ENCODE measurements around the gene ZMYM4.
"Not testable (repeated sequence)": the region's sequence is repeated elsewhere in the genome, so short reads cannot be mapped to it uniquely, and the experiment has no call there.

Gene ZMYM4

DNA sequence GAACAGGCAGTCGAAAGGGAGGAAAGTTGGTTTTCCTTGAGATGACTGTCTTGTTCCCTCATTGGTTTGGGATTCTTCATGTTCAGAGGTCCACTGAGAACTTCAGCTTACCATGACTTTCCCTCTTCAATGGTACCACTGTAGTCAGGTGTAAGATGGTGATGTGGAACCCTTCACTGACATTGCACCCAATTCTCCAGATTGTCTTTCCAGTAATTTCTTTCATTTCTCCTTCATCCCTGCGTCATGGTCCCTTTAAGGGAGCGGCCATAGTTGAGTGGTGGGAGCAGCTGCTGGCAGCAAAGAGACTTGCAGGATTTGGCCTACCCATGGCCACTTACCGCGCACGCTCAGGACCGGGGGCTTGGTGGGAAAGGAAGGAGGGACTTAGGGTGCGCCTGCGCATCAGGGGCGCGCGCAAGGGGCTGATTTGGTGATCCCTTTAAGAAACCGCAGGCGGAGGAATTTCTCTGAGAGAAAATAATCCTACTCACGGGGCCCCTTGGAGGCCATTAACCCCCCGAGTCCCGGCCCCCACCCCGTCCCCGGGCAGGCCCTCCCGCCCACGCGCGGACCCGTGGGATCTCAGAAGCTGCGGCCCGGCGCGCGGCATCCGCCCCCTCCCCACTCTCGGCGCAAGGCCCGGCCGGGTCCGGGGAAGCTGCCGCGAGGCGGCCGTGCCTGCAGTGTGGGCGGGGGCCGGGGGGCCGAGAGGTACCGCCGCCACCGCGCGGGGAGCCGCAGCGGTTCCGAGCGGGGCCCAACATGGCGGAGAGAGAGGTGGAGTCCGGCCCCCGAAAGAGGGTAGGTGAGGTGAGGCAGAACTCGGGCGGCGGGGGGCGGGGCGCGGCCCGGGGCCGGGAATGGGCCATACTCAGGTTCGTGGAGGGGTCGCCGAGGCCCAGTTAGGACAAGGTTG, at the start of gene ZMYM4:
Gene ZMYM4 (plus strand): TSS at position 428 of the 919 bp plus-strand sequence. CDS start 338 bp downstream, at position 766.
- peak; percentile 97 for DNase-seq

DNA sequence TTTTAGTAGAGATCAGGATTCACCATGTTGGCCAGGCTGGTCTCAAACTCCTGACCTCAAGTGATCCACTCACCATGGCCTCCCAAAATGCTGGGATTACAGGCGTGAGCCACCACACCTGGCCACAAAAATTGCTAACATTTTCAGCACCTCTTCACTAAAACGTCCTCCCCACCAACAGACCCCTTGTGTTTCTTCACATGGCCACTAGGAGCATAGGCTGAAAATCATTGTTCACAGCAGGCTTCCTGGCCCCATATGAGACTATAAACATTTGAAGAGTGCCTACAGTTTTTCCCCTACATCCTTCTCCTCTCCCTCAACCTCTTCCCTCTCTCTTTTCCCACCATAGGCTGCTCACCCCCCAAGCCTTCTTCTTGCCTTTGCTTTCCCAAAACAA, 47.5 kb upstream of the ZMYM4 start:
- peak; percentile 10 for DNase-seq

DNA sequence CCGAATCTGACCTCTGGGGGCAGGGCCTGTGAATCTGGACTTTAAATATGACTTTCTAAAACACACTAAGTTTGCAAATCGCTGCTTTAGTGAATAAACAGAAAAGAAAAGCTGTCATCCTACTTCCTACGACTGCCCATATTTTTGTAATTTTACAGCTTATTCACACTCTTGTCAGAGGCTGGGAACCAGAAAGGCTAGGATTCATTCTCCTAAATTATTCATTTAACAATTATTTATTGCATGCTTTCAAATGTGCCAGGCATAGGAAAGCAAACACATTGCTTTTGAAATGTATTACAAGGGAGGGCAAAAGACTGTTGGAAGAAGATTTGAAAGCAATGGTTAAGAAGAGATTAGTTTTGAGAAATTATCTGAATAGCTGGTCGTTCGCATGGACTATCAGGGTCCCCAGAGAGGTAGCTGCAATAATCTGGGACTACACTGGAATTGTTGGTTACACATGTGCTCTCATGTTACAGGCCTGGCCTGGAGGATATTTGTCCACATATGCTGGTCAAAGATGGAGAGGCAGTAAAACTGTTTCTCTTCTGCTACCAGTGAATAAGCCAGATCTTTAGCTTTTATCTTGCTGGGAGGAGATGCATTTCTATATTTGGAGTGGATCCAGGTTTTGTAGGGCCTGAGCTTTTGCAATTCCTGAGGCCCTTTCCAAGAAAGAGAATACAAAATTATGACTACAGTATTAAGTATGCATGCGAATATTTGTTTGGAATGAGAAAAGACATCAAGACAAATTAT, 46.0 kb upstream of the ZMYM4 start:
- no peak for DNase-seq

DNA sequence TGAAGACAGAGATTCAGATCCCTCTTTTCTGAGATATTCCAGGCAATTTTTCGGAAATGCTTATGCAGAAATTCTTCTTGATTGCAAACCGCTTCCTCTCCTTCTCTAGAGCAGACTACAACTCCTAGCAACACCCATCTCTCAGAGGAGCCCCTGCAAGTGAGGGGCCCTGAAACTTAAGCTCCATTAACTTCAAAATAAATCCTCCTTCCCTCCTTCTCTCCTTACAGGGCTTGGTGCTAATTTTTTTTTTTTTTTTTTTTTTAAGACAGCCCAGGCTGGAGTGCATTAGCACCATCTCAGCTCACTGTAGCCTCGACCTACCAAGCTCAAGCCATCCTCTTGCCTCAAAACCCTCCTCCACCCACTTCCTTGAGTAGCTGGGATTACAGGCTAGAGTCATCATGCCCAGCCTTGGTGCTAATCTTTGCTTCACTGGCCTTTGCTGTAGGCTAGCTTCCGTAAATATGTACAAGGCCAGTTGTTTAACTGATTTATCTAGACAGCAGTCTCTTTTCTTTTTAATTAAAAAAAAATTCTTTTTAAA, 45.4 kb upstream of the ZMYM4 start:
- no peak for DNase-seq

DNA sequence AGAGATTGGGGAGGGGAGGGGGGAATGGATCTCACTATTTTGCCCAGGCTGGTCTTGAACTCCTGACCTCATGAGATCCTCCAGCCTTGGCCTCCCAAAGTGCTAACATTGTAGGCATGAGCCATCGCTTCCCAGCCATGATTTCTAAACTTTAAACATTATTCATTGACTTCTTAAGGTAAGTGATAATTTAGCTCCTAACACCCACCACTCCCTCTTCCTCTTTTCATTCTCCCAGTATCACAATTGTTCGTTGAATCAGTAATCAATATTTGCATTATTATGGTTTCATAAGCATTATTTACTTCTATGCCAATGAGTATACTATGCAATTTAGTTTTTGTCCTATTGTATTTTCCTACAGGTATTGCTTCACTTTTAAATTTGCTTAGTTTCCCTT, 42.0 kb upstream of the ZMYM4 start:
- DNase-seq: no peak

DNA sequence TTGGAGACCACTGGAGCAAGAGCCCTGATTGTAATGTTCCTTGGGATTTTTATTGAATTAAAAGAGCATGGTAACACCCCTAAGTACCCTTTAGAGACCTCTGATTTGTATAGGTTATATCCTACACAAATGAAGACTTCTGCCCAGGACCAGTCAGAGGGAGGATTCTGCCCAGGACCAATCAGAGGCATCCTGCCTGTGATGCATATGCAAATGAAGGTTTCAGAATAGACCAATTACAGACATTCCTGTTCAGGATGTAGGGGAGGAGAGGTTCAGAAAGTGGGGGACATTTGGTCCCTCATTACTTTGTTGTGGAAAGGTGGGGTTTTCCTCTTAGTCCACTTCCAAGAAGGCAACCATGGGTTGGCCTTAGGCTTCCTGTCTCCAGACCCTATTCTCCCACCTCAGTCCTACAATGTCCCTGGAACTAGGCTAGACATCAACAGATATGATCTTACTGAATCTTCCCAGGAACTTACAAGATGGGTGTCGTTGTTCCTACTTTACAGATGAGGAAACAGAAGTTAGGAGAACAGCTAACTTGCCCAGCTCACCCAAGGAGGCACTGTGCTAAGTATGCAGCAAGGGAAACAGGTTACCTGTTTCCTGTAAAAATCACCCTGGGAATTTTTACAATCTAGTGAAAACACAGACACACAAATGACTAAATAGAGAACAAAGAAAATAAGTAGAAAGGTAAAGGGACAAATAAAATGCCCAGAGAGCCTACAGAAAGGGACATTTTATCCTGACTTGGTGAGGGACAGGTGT, 38.7 kb upstream of the ZMYM4 start:
- no peak for DNase-seq

DNA sequence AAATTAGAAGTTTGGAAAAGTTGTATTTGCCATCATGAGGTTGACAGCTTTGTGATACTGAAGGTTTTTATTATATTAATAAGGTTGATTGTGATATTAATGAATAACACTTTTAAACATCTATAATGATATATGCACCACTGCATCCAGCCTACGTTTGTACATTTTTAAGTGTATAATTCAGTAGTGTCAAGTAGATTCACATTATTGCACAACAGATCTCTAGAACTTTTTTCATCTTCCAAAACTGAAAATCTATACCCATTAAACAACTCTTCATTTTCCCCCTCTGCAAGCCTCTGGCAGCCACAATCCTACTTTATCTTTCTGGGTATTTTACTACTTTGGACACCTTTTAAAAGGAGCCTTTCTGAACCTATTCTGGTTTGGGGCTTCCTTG, 37.2 kb upstream of the ZMYM4 start:
- DNase-seq: no peak

DNA sequence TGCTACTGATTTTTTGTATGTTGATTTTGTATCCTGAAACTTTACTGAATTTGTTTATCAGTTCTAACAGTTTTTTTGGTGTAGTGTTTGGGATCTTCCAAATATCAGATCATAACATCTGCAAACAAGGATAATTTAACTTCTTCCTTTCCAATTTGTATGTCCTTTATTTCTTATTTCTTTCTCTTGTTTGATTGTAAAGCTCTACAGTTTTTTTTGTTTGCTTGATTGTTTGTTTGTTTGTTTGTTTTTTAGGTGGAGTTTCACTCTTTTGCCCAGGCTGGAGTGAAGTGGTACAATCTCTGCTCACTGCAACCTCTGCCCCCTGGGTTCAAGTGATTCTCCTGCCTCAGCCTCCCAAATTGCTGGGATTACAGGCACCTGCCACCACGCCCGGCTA, 31.7 kb upstream of the ZMYM4 start:
- not testable (repeated sequence) for DNase-seq

DNA sequence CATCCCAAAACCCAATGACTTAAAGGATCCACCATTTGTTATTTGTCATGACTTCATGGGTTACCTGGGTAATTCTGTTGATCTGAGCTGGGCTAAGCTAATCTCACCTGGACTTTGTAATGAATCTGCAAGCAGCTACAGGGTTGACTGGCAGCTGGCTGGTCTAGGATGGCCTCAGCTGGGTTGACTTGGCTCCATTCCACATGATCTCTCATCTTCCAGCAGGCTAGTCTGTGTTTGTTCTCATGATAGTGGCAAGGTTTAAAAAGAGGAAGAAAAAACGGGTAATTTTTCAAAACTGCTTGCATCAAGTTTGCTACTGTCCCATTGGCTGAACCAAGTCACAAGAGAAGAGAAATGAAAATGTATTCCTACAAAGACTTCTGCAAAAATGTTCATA, 24.8 kb upstream of the ZMYM4 start:
- peak; percentile 22 for DNase-seq

DNA sequence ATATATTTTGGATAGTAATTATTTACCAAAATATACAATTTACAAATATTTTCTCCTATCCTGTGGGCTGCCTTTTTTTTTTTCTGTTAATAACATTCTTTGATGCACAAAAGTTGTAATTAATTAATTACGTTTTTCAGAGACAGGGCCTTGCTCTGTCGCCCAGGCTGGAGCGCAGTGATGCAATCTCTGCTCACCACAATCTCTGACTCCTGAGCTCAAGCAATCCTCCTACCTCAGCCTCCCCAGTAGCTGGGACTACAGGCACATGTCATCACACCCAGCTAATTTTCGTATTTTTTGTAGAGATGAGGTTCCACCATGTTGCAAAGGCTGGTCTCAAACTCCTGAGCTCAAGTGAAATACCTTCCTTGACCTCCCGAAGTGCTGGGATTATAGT, 21.3 kb upstream of the ZMYM4 start:
- no peak for DNase-seq

DNA sequence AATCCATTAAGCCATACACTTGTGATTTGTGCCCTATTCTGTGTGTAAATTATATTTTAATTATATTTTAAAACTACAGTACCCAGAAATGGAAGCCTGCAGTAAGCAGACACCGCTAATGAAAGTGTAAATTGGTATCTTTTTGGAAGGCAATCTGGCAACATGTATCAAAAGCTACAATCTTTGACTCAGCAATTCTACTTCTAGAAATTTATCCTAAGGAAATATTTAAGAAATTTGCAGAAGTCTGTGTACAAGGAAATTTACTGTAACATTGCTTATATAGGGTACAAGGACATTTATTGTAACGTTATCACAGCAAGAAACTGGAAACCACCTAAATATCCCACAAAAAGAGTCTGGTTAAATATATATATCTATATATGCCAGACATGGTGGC, 14.6 kb upstream of the ZMYM4 start:
- no peak for DNase-seq

DNA sequence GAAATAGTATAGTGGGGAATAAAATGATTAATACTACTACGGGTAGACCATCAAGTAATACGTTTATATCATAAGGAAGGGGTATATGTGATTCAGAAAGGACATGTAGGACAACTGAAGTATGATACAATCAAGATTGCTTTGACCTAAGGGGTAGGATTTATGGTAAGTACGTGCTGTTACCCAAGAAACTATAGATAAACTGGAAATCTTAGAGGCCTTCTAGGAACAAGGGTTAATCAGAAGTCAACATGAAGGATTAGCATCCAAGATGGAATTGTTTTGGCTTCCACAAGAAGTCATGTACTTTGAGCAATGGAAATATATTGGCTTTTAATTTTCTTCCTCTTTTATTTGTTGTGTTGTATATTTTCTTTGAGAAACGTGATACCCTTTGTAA, 13.2 kb upstream of the ZMYM4 start:
- DNase-seq: no peak

DNA sequence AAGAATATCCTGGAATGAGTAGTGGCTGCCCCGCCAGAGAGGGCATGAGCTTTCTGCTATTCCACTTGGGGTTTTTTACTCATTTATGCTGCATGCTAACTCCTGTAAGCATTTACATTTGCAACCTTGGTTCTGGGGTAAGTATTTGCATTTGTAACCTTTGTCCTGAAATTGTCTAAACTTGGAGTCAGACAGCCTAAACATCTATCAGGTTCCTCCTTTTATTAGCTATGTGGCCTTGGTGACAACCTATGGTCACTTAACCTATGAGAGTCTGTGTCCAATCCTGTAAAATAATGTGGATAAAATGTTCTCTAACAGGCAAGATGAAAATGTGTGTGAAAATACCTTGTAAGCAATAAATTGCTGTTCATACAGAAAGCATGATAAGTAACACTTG, 8.9 kb upstream of the ZMYM4 start:
- DNase-seq: no peak

DNA sequence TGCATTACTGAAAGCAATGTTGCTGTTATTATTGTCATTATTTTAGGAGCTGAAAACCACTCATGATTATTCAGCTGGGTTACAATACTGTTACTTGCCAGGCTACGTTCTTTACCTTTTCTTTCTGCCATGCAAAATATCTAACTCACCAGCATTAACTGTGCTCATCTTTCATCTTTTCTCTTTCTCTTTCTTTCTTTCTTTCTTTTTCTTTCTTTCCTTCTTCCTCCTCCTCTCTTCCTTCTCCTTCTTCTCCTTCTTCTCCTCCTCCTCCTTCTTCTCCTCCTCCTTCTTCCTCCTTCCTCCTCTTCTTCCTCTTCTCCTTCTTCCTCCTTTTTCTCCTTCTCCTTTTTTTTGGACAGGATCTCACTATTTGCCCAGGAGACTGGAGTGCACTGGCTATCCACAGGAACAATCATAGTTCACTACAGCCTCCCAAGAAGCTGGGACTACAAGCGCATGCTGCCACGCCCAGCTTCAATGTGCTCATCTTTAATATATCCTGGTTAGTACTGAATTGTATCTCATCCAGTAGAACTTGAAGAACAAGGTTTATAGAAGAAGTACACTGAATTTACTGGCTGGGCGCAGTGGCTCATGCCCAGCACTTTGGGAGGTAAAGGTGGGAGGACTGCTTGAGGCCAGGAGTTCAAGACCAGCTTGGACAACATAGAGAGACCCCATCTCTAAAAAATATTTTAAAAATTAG, 6.9 kb upstream of the ZMYM4 start:
- DNase-seq: no peak

DNA sequence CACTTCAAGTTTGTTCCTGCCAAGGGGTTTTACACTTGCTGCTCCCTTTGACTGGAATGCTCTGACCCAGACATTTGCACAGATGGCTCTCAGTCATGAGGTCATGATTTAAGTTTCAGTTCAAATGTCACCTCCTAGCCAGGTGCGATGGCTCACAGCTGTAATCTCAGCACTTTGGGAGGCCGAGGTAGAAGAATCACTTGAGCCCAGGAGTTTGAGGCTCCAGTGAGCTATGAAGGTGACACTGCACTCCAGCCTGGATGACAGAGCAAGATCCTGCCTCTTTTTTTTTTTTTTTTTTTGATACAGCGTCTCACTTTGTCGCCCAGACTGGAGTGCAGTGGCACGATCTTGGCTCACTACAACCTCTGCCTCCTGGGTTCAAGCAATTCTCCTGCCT, 4.5 kb upstream of the ZMYM4 start:
- DNase-seq: no peak

DNA sequence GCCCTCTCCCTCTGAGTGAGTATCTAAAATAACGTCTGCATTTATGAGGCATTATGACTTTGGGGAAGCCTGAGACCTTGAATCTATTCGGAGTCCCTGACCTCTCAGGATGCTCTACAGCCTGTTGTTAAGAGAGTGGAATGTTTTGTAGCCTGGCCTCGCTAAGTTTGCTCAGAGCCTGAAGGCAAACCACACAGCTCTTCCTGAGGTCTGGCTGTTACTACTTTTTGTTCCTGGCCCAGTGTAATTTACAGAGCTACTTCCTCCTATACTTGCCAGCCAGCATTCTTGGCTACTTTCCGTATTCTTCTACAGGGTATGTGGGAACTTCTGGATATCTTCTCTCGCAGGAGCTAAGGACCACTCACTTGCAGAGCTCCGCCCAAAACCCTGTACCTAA, 3.6 kb upstream of the ZMYM4 start:
- DNase-seq: no peak

DNA sequence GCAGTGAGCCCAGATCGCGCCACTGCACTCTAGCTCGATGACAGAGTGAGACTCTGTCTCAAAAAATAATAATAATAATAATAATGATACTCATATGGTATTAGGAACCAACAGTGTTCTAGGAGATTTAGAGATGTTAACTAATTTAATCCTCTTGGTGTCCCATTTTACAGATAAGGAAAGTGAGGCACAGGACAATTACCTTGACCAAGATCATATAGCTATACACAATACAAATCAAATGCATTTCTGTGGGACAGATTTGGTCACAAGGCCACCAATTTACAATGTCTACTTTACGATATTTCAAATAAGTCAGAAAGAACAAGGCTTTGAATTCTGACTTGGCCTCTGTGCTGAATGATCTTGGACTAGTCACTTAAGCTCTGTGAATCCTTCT, 2.2 kb upstream of the ZMYM4 start:
- DNase-seq: no peak

DNA sequence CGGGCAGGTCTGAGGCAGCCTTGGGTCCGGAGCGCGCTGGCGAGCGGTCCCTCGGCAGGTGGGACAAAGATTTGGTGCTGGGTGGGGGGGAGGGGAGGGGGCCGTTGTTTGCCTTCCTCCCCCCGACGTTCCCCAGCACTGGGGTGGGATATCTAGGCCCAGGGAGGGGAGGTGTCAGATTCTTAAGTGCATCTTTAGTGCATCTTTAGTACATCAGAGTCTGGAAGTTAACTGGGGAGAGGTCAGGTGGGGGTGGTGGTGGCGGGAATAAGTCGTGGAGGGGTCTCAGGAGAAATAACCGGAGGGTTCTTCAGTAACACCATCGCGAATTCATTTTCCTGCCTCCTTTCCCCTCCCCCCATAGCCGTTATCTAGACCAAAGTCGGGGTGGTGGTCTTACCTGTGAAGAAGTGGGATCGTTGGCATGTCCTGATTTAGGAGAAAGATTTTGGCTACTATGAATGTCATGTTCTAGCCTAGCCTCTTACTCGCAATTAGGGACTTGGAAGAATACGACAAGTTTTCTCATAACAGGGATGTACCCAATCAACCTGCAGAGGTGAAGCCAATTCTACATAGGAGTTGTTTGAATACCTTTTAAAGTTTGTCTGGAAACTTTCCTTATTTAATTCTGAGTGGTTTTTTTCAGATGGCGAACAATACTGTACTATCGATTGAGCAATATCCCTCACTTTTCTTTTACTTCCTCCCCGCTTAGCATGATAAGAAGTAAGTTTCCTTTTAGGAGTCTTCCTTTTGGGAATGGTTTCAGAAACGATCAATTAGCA, 886 bp downstream of the ZMYM4 start:
- no peak for DNase-seq

DNA sequence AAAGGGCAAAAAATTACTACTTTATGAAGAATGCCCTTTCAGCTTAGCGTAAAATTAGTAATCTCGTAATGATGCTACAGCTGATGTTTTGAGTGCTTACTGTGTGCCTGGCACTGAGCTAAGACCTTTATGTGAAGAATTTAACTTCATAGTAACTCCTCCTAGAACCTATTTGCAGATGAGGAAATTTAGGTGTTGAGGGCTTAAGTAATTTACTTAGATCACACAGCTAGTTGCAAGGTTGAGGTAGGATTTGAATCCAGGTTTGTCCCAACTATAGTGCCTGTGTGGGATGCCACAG, 1.4 kb downstream of the ZMYM4 start:
- DNase-seq: no peak

DNA sequence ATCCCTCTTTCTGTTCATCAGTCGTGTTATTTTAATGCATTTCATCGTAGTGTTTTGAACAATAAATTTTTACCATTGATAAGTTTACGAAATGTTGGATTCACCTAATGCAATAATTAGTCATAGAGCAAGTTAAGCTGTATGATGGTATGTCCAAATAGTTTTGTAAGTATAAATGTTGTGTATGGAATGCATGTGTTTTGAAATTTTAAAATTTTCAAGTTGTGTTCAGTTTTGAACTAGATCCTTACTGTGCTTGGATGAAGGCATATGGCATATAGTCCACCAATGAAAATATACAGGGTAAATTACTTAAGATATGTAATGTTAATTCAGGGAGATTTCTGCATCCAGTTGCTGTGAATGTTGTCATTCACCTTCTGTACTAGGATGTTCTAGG, 2.3 kb downstream of the ZMYM4 start:
- no peak for DNase-seq

DNA sequence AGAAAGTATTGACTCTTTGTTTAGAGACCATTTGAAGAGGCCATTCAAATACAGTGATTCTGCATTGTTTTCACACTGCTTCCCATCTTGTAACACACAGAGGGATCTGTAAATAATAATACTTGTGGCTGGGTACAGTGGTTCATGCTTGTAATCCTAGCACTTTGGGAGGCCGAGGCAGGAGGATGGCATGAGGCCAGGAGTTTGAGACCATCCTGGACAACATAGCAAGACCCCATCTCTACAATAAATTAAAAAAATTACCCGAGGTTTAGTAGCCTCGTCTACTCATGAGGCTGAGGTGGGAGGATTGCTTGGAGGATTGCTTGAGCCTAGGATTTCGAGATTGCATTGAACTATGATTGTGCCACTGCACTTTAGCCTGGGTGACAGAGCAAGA, 5.7 kb downstream of the ZMYM4 start:
- DNase-seq: no peak

Measured in NCI-H1092 treated with DMSO at 0.1 percent for 48 hours (cell line).